Fibroblast of skin of left quadriceps (primary cell): ENCODE data around the gene METTL25.

Source experiments
- DNase-seq, 2 experiments: peaks; one replicate each; pipeline ENCODE4 v3.0.0-alpha.2; 2013; ENCODE audit warnings: low read depth in 2 of 2

METTL25 gene

GRCh38 chr12:82400819-82401218 lies 42.5 kb downstream of the METTL25 start:
- no peak for DNase-seq

GRCh38 chr12:82406651-82407050 lies 48.3 kb downstream of the METTL25 start:
- DNase-seq, result no peak

DNA sequence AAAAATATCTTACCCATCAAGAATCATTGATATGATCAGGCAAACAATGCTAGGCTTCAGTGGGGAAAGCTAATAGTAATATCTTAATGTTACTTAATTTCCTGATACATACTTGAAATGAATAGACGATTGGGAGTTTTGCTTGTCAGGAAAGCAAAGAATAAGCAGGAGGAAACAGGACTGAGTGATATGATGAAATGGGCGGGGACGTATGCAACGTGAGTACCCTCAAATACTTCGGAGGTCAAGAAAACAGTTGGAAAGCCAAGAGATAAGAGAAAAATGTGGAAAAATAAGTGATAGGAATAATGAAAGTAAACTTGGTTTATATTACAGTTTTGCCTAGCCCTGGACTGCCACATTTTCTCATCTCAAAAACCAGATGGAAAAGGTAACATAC lies 49.2 kb downstream of the METTL25 start:
- DNase-seq, result no peak

DNA sequence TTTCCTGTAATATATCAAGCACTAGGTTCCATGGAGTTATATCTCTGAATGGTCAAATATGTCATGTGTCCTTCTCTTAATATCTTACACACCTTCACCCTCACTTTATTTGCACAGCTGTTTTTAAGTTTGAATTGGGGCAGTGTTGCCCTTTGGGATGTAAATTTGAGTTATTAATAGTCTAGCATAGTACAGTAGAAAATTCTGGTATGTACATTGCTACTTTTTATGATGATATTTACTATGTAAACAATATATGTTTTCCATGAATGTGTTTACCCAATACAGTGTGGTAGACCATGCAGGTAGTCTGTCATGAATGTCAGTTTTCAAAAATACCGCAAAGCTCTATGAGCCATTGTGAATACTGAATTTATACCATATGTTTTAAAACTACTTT lies 50.5 kb downstream of the METTL25 start:
- DNase-seq, result no peak

- DNase-seq, result no peak
Measured at GRCh38 chr12:82411546-82412230, 53.4 kb downstream of the METTL25 start.

DNA sequence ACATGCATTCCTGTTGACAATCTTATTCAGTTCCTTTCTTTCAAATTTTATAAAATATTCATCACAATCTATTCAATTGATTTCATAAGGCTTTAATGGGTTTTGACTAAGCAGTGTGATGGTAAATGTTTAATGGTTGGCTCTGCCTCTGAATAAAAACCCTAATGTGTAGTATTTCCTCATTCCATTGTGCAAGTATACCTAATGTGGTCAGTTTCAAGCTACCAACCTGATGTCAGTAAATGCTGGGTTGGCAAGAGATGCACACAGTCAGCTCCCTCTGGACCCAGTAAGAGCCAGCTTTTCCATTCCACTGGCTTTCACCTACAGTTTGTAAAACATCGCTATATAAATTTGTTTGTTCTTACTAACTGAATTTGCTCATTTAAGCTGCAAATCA lies 53.9 kb downstream of the METTL25 start:
- DNase-seq, result no peak

DNA sequence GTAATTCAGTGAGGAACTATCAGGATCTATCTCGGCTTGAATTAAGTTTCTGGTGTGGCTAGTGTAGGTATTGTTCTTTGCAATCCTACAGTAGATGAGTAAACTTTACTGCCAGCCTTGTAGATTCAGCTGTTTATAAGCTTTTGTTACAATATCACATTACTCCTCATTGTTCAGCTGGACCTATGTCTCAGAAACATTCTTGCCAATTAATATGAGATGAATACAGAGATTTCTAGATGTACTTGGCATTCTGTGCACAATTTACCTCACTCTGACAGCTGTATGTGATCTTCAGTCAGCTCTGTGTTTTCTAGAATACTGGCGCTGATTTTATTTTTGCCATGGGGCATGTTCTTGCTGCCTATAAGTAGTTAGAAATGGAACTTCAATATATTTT lies 55.7 kb downstream of the METTL25 start:
- DNase-seq, result no peak

DNA sequence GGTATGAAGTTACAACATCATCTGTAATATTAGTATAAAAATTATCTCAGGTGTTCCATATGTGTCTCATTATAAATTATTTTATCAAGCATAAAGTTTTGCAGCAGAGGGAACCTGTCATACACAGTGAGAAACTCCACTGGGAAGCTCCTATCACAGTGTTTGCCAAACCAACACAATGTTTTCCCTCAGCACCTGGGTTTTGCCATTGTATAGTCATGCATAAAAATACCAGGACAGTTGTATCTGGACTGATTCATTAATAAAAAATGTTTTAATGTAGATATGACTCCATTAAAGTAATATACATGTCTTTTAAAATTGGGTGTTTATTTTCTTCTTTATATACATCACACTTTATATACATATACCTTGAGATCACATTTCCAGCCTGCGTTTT lies 56.6 kb downstream of the METTL25 start:
- DNase-seq, result no peak

- DNase-seq, result no peak
Measured at GRCh38 chr12:82415402-82415801, 57.1 kb downstream of the METTL25 start.

GRCh38 chr12:82425241-82425640 lies 66.9 kb downstream of the METTL25 start:
- peak; percentile 54 to 61 for DNase-seq

- no peak for DNase-seq
Measured at GRCh38 chr12:82426081-82426480, 67.8 kb downstream of the METTL25 start.

DNA sequence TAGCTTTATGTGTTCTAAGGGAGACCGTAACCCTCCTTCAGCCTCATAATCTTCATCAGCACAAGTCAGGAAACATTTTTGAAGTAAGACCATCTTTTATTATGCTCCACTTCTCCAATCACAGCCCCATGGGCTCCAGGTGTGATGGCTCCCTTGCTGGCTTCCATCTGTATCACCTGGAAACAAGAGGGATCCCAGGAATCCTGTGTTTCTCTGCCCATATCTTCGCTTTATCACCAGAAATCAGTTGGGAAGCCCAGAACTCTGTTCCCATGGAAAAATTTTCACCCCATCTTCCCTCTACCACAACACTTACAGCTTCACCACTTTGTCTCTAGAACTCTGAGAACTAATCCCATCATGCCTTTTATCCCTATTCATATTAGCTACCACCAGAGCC lies 68.3 kb downstream of the METTL25 start:
- DNase-seq, result no peak

DNA sequence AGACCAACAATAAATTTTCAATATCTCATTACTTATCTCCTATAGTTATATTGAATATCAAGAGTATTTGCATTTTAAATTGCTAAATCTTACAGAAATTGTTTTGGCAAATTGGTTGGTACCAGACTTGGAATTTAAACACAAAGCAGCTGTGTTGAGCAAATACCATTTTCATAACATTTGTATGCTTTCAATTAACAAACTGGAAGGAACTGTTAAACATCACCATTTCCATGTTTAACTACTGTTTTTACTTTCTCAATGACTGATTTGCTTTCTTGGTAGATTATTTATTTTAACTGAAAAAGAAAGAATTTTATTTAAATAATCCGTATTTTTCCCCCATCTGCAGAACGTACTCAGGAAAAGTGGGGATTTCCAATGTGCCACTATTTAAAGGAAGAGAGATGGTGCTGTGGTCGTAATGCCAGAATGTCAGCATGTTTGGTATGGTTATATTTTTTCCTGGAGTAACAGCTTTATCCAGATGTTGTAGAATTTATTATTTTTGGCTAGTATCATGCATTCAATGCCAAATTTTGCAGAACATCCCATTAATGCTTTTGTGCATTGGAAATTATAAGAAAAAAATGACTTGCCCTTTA lies 72.3 kb downstream of the METTL25 start:
- DNase-seq, result no peak

- no peak for DNase-seq
Measured at GRCh38 chr12:82434392-82434911, 76.1 kb downstream of the METTL25 start.

- DNase-seq, result no peak
Measured at GRCh38 chr12:82436354-82436753, 78.0 kb downstream of the METTL25 start.

DNA sequence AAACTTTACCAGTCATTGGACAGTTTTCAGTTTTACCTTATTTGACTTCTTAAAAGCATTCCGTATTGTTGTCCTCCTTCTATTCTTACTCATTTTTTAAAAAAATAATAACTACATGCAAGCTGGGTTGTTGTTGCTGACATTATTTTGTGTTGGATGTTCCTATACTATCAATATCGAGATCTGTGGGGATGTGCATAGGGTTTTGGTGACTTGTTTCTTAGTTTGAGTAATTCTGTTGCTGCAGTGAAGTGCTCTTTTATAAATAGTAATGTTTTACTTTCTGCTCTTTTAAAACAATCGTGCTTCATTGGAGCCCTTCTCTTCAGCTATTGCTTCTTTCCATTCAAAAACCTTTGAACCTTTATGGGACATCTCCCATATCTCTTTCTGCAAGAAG lies 79.4 kb downstream of the METTL25 start:
- DNase-seq, result no peak

DNA sequence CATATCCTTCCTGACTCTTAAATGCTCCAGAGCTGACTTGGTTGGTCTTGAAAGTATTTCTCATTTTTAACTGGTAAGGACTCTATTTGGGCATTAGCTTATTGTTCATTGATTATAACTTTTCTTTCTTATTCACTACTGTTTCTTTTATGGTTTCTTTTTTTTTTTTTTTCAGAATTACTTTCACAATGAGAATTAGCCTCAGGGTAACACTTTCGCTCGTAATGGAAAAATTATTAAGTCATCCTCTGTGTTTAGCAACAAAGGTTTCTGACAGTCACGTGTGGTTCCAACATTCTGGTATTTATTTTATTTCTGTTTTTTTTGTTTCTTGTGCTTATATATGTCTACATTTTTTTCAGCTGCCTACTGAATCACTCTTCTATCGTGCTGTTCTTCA lies 80.0 kb downstream of the METTL25 start:
- no peak for DNase-seq

GRCh38 chr12:82440885-82441284 lies 82.6 kb downstream of the METTL25 start:
- no peak for DNase-seq

GRCh38 chr12:82448911-82449578 lies 90.7 kb downstream of the METTL25 start:
- no peak for DNase-seq

- no peak for DNase-seq
Measured at GRCh38 chr12:82456633-82457032, 98.3 kb downstream of the METTL25 start.

DNA sequence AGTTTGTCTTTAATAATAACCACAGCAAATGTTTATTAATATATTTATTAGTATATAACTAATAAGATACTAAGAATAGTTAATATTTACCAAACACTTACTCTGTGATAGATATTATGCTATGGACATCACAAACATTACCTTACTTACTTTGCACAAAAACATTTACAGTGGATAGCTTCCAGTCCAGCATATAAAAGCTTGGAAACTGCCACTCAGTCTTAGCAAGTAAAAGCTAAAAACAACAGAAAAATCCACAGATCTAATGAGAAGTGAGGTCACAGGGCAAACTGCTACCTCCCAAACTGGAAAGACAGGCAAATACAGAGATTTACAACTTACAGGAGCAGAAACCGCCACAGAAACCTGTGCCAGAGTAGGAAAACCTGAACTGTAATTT lies 99.8 kb downstream of the METTL25 start:
- DNase-seq, result no peak

DNA sequence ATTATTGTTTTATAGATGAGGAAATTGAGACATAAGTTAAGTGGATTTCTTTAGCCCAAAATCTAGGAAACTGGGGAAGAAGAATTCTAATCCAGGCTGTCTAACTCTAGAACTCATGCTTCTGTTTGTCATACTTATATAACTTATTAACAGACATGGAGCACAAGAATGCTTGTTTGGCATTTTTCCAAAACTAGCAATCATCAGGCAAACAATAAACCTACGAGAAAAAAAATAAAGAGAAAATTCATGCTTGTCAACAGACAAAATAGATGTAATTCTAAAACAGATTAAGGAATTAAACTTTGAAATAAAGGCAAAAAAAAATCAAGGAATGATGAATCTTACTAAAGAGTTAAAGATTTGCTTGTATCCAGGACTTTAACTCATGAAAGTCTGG lies 103.1 kb downstream of the METTL25 start:
- no peak for DNase-seq

GRCh38 chr12:82461836-82462235 lies 103.5 kb downstream of the METTL25 start:
- DNase-seq, result no peak
